ENCODE results near the gene KRTAP3-3. TPM values are rescaled to one million over a fixed set of nuclear protein-coding genes. Genes with fewer than 3 reads are reported as not detected.

KRTAP3-3 gene
- total RNA-seq, 1 experiment from 2014 or later: not detected

GRCh38 chr17:40958086-40958953 lies 35.6 kb downstream of the KRTAP3-3 start:
- H3K4me3 ChIP-seq (ENCODE audit: insufficient read depth, low read depth, low read length): no peak overlapping the region
- H3K27me3 ChIP-seq (ENCODE audit: control insufficient read depth, insufficient read depth, low read length): no peaks in the 10 kb centered on the region
- no peaks in the 10 kb centered on the region for H3K36me3 ChIP-seq (replicated peaks; ENCODE audit: control insufficient read depth, insufficient read depth, low read length)
- DNase-seq: no peak

- Histone ChIP-seq H3K27me3 (ENCODE audit: control insufficient read depth, insufficient read depth, low read length) (no peaks in the 10 kb centered on the region), H3K4me3 (ENCODE audit: insufficient read depth, low read depth, low read length) (no peak overlapping the region), H3K36me3 (replicated peaks; ENCODE audit: control insufficient read depth, insufficient read depth, low read length) (no peaks in the 10 kb centered on the region)
- no peak for DNase-seq
These were observed 37.3 kb downstream of the KRTAP3-3 start for GRCh38 chr17:40956401-40957254.

GRCh38 chr17:40953881-40954280 lies 40.1 kb downstream of the KRTAP3-3 start:
- no peak for DNase-seq
- Histone ChIP-seq H3K4me3 (ENCODE audit: insufficient read depth, low read depth, low read length) (no peak overlapping the region), H3K36me3 (replicated peaks; ENCODE audit: control insufficient read depth, insufficient read depth, low read length) (no peaks in the 10 kb centered on the region), H3K27me3 (ENCODE audit: control insufficient read depth, insufficient read depth, low read length) (no peaks in the 10 kb centered on the region)

GRCh38 chr17:40952661-40953060 lies 41.3 kb downstream of the KRTAP3-3 start:
- DNase-seq: no peak
- H3K36me3 ChIP-seq (replicated peaks; ENCODE audit: control insufficient read depth, insufficient read depth, low read length): no peaks in the 10 kb centered on the region
- no peaks in the 10 kb centered on the region for H3K27me3 ChIP-seq (ENCODE audit: control insufficient read depth, insufficient read depth, low read length)
- no peak overlapping the region for H3K4me3 ChIP-seq (ENCODE audit: insufficient read depth, low read depth, low read length)

- Histone ChIP-seq H3K4me3 (ENCODE audit: insufficient read depth, low read depth, low read length) (no peak overlapping the region), H3K27me3 (ENCODE audit: control insufficient read depth, insufficient read depth, low read length) (no peaks in the 10 kb centered on the region), H3K36me3 (replicated peaks; ENCODE audit: control insufficient read depth, insufficient read depth, low read length) (no peaks in the 10 kb centered on the region)
- DNase-seq: no peak
These were observed 41.8 kb downstream of the KRTAP3-3 start for GRCh38 chr17:40952154-40952553.

- no peak overlapping the region for H3K4me3 ChIP-seq (ENCODE audit: insufficient read depth, low read depth, low read length)
- no peaks in the 10 kb centered on the region for H3K27me3 ChIP-seq (ENCODE audit: control insufficient read depth, insufficient read depth, low read length)
- no peak for DNase-seq
- H3K36me3 ChIP-seq (replicated peaks; ENCODE audit: control insufficient read depth, insufficient read depth, low read length): no peaks in the 10 kb centered on the region
These were observed 42.8 kb downstream of the KRTAP3-3 start for GRCh38 chr17:40951011-40951622.

- Histone ChIP-seq H3K4me3 (ENCODE audit: insufficient read depth, low read depth, low read length) (no peak overlapping the region), H3K27me3 (ENCODE audit: control insufficient read depth, insufficient read depth, low read length) (no peaks in the 10 kb centered on the region), H3K36me3 (replicated peaks; ENCODE audit: control insufficient read depth, insufficient read depth, low read length) (no peaks in the 10 kb centered on the region)
- DNase-seq: no peak
These were observed 43.8 kb downstream of the KRTAP3-3 start for GRCh38 chr17:40950176-40950575.

GRCh38 chr17:40949418-40949817 lies 44.5 kb downstream of the KRTAP3-3 start:
- DNase-seq: no peak
- Histone ChIP-seq H3K4me3 (ENCODE audit: insufficient read depth, low read depth, low read length) (no peak overlapping the region), H3K27me3 (ENCODE audit: control insufficient read depth, insufficient read depth, low read length) (no peaks in the 10 kb centered on the region), H3K36me3 (replicated peaks; ENCODE audit: control insufficient read depth, insufficient read depth, low read length) (no peaks in the 10 kb centered on the region)

GRCh38 chr17:40947929-40948328 lies 46.0 kb downstream of the KRTAP3-3 start:
- no peaks in the 10 kb centered on the region for H3K27me3 ChIP-seq (ENCODE audit: control insufficient read depth, insufficient read depth, low read length)
- DNase-seq: no peak
- H3K36me3 ChIP-seq (replicated peaks; ENCODE audit: control insufficient read depth, insufficient read depth, low read length): no peaks in the 10 kb centered on the region
- H3K4me3 ChIP-seq (ENCODE audit: insufficient read depth, low read depth, low read length): no peak overlapping the region

GRCh38 chr17:40945414-40945813 lies 48.5 kb downstream of the KRTAP3-3 start:
- no peaks in the 10 kb centered on the region for H3K27me3 ChIP-seq (ENCODE audit: control insufficient read depth, insufficient read depth, low read length)
- H3K36me3 ChIP-seq (replicated peaks; ENCODE audit: control insufficient read depth, insufficient read depth, low read length): no peaks in the 10 kb centered on the region
- no peak overlapping the region for H3K4me3 ChIP-seq (ENCODE audit: insufficient read depth, low read depth, low read length)
- DNase-seq: no peak

GRCh38 chr17:40944531-40944930 lies 49.4 kb downstream of the KRTAP3-3 start:
- H3K4me3 ChIP-seq (ENCODE audit: insufficient read depth, low read depth, low read length): no peak overlapping the region
- no peaks in the 10 kb centered on the region for H3K36me3 ChIP-seq (replicated peaks; ENCODE audit: control insufficient read depth, insufficient read depth, low read length)
- no peak for DNase-seq
- no peaks in the 10 kb centered on the region for H3K27me3 ChIP-seq (ENCODE audit: control insufficient read depth, insufficient read depth, low read length)

Other genes starting within 250 kb of the KRTAP3-3 start
- not detected in 2 replicates for gene KRT25, start 238.8 kb downstream of the KRTAP3-3 start, total RNA-seq (2014; rRNA removed; shearing (Covaris generic))
- gene KRT26, start 222.0 kb downstream of the KRTAP3-3 start, total RNA-seq (2014; rRNA removed; shearing (Covaris generic)): not detected in 2 replicates
- not detected in 2 replicates for gene KRT27, start 211.6 kb downstream of the KRTAP3-3 start, total RNA-seq (2014; rRNA removed; shearing (Covaris generic))
- not detected in 2 replicates for gene KRT28, start 194.2 kb downstream of the KRTAP3-3 start, total RNA-seq (2014; rRNA removed; shearing (Covaris generic))
- 2.4 and 5.4 TPM in 2 replicates for gene KRT10, start 171.6 kb downstream of the KRTAP3-3 start, total RNA-seq (2014; rRNA removed; shearing (Covaris generic))
- not detected in 2 replicates for gene KRT12, start 126.9 kb downstream of the KRTAP3-3 start, total RNA-seq (2014; rRNA removed; shearing (Covaris generic))
- not detected in 2 replicates for gene KRT20, start 108.9 kb downstream of the KRTAP3-3 start, total RNA-seq (2014; rRNA removed; shearing (Covaris generic))
- gene KRT23, start 56.5 kb downstream of the KRTAP3-3 start, total RNA-seq (2014; rRNA removed; shearing (Covaris generic)): not detected in 2 replicates
- gene KRT39, start 27.2 kb downstream of the KRTAP3-3 start, total RNA-seq (2014; rRNA removed; shearing (Covaris generic)): not detected in 2 replicates
- not detected in 2 replicates for gene KRT40, start 9.8 kb downstream of the KRTAP3-3 start, total RNA-seq (2014; rRNA removed; shearing (Covaris generic))
- not detected in 2 replicates for gene KRTAP3-2, start 5.7 kb upstream of the KRTAP3-3 start, total RNA-seq (2014; rRNA removed; shearing (Covaris generic))
- gene KRTAP3-1, start 15.0 kb upstream of the KRTAP3-3 start, total RNA-seq (2014; rRNA removed; shearing (Covaris generic)): not detected in 2 replicates
- not detected in 2 replicates for gene KRTAP1-5, start 33.0 kb upstream of the KRTAP3-3 start, total RNA-seq (2014; rRNA removed; shearing (Covaris generic))
- not detected in 2 replicates for gene KRTAP1-4, start 36.0 kb upstream of the KRTAP3-3 start, total RNA-seq (2014; rRNA removed; shearing (Covaris generic))
- gene KRTAP1-3, start 40.7 kb upstream of the KRTAP3-3 start, total RNA-seq (2014; rRNA removed; shearing (Covaris generic)): not detected in 2 replicates
- not detected in 2 replicates for gene KRTAP1-1, start 47.3 kb upstream of the KRTAP3-3 start, total RNA-seq (2014; rRNA removed; shearing (Covaris generic))
- gene KRTAP2-1, start 53.2 kb upstream of the KRTAP3-3 start, total RNA-seq (2014; rRNA removed; shearing (Covaris generic)): not detected in 2 replicates
- not detected in 2 replicates for gene KRTAP2-2, start 61.1 kb upstream of the KRTAP3-3 start, total RNA-seq (2014; rRNA removed; shearing (Covaris generic))
- not detected in 2 replicates for gene KRTAP2-3, start 66.0 kb upstream of the KRTAP3-3 start, total RNA-seq (2014; rRNA removed; shearing (Covaris generic))
- not detected in 2 replicates for gene KRTAP2-4, start 71.7 kb upstream of the KRTAP3-3 start, total RNA-seq (2014; rRNA removed; shearing (Covaris generic))
- not detected in 2 replicates for gene KRTAP4-7, start 90.0 kb upstream of the KRTAP3-3 start, total RNA-seq (2014; rRNA removed; shearing (Covaris generic))
- gene KRTAP4-8, start 104.0 kb upstream of the KRTAP3-3 start, total RNA-seq (2014; rRNA removed; shearing (Covaris generic)): not detected in 2 replicates
- not detected in 2 replicates for gene KRTAP4-16, start 108.0 kb upstream of the KRTAP3-3 start, total RNA-seq (2014; rRNA removed; shearing (Covaris generic))
- gene KRTAP4-9, start 111.2 kb upstream of the KRTAP3-3 start, total RNA-seq (2014; rRNA removed; shearing (Covaris generic)): not detected in 2 replicates
- gene KRTAP4-11, start 124.2 kb upstream of the KRTAP3-3 start, total RNA-seq (2014; rRNA removed; shearing (Covaris generic)): not detected in 2 replicates
- not detected in 2 replicates for gene KRTAP4-12, start 130.0 kb upstream of the KRTAP3-3 start, total RNA-seq (2014; rRNA removed; shearing (Covaris generic))
- not detected in 2 replicates for gene KRTAP4-6, start 146.4 kb upstream of the KRTAP3-3 start, total RNA-seq (2014; rRNA removed; shearing (Covaris generic))
- gene KRTAP4-5, start 155.7 kb upstream of the KRTAP3-3 start, total RNA-seq (2014; rRNA removed; shearing (Covaris generic)): not detected in 2 replicates
- not detected in 2 replicates for gene KRTAP4-4, start 166.6 kb upstream of the KRTAP3-3 start, total RNA-seq (2014; rRNA removed; shearing (Covaris generic))
- gene KRTAP4-3, start 174.1 kb upstream of the KRTAP3-3 start, total RNA-seq (2014; rRNA removed; shearing (Covaris generic)): not detected in 2 replicates
- not detected in 2 replicates for gene KRTAP4-2, start 184.1 kb upstream of the KRTAP3-3 start, total RNA-seq (2014; rRNA removed; shearing (Covaris generic))
- gene KRTAP4-1, start 190.7 kb upstream of the KRTAP3-3 start, total RNA-seq (2014; rRNA removed; shearing (Covaris generic)): 0.38 and 0.70 TPM in 2 replicates
- gene KRTAP9-1, start 195.7 kb upstream of the KRTAP3-3 start, total RNA-seq (2014; rRNA removed; shearing (Covaris generic)): not detected in 2 replicates
- not detected in 2 replicates for gene KRTAP9-2, start 232.5 kb upstream of the KRTAP3-3 start, total RNA-seq (2014; rRNA removed; shearing (Covaris generic))
- gene KRTAP9-3, start 238.3 kb upstream of the KRTAP3-3 start, total RNA-seq (2014; rRNA removed; shearing (Covaris generic)): not detected in 2 replicates
- gene KRTAP9-8, start 243.8 kb upstream of the KRTAP3-3 start, total RNA-seq (2014; rRNA removed; shearing (Covaris generic)): not detected in 2 replicates